Raji (cell line): ENCODE results near the gene PLCD1.

ENCODE experiments used
- POLR2A ChIP-seq: IDR thresholded peaks from 2 replicates; pipeline ENCODE4 v1.6.1; 2011; ENCODE audit warnings: low read depth, low read length, control low read depth; ENCODE audit not compliant: insufficient read depth

PLCD1 gene

DNA sequence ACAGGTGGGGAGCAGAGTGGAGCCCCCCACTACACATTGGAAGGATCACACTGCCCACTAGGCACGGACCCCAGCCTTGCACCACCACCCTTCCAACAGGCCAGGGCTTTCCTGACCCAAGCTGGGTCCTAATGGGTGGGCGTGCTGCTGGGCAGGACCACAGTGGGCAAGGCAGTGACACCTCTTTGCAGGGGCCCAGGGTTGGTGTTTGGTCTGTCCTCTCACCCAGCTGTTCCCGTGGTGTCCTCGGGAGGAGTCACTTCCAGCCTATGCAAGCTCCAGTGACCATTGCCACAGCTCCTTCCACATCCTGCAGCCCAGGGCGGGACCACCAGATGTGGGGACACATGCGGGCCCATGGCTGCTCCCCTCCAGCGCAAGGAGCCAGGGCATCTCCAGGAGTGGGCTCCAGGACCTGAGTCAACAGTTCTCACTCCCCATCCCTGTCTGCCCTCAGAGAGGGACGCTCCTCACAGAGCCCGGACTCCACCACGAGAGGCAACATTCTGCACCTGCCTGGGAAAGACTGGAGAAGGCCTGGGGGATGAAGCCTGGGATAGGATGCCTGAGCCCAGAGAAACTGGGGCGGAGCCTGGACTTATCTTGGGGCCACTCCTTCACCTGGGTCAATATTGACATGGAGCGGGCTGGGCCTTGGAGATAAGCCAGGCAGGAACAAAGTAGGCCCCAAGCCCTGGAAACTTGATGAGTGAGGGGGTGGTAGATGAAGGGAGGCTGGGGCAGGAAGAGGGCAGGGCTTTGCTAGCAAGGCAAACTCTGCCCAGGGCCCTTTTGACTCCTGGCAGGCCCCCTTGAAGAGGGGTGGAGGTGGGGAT, 42.7 kb downstream of the PLCD1 start:
- TF ChIP-seq POLR2A: no peak

DNA sequence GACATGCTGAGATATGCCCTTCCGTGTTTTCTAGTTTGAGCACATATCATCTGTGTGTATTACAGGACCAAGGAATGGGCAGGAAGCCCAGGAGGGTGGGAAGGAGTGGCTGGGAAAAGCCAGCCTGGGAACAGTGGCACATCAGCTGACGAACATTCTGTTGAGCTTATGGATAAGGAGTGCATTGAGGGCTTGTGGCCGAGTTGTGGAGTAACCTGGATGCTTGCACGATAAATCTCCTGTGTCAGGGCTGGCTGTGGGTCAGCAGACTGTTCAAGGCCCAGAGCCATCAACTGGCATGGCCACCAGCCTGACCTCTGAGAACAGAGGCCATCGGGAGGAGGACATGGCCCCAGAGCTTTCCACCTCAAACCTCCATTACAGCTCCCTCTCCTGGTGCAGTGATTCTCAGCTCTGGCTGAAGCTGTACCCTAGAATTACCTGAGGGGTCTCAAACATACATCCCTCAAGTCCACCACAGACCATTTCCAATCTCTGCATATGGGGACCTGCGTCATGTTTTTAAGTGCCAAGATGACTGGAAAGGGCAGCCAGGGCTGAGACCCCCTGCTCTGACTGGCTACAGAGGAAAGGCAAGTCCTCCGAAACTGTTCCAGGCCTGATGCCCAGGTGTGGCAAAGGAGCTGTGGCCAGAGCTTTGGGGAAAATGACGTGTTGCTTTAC, 43.7 kb downstream of the PLCD1 start:
- no peak for TF ChIP-seq POLR2A

DNA sequence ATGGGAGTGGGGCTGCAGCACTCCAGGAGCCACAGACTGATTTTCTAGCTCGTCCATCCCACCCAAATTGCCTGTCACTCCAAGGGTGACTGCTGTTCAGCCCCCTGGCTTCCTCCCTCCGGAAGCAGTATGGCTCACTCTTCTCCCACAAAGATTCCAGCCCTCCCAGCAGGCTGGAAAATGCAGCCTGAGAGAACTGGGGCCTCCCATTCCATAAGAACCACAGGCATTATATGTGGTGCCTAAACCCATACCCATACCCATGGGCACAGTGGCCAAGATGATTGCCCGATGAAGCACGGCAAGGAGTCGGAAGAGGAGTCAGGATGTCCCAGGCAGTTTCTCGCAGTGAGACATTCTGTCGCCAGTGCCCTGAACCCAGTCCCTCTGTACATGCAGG, 44.8 kb downstream of the PLCD1 start:
- TF ChIP-seq POLR2A: no peak

DNA sequence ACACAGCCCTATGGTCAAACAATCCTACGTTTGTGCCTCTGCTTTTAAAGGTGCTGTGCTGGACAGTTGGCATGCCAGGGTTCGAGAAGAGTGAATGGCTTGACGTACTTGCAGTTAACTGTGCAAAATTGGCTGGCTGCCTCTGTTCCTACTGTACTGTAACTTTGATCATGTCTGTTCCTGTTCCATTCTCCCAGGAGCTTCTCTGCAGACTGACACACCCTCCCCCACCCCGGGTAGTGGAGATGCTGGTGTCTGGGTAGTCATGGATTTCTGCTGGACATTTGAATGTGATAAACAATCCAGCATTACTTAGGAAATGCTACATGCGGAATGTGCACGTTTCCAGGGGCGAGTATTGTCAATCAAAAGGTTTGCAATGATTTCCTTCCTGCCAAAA, 45.4 kb downstream of the PLCD1 start:
- TF ChIP-seq POLR2A: no peak

DNA sequence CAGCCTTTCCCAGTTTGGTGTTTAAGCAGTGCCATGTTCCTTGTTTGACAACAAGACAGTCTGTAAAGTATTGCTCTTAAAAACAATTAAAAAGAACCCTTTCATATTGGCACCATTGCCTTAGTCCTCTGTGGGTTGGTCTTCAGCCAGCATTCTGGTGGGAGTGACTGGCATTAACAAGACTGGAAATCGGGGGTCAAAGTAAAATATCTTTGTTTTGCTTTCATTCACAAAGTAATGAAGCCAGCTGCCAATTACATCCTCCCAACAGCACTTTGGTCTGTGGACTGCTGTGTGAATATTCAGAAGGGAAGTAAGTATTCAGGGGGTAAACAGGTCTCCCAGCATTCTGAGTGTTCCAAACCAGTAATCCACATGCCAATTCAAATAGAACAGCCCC, 47.1 kb downstream of the PLCD1 start:
- no peak for TF ChIP-seq POLR2A

DNA sequence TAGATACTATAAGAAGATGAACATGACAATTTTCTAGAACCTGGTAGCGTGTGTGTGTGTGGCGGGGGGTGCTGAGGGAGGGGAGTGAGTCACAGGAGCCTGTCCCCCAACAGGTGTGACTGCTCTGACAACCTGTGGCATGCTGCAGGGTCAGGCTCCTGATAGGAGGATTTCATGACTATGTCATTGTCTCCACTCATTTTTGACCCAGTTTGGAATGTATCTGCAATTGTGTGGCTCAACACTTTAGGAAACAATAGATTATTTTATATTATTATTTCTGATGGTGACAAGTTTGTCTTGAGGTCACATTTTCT, 48.1 kb downstream of the PLCD1 start:
- no peak for TF ChIP-seq POLR2A

DNA sequence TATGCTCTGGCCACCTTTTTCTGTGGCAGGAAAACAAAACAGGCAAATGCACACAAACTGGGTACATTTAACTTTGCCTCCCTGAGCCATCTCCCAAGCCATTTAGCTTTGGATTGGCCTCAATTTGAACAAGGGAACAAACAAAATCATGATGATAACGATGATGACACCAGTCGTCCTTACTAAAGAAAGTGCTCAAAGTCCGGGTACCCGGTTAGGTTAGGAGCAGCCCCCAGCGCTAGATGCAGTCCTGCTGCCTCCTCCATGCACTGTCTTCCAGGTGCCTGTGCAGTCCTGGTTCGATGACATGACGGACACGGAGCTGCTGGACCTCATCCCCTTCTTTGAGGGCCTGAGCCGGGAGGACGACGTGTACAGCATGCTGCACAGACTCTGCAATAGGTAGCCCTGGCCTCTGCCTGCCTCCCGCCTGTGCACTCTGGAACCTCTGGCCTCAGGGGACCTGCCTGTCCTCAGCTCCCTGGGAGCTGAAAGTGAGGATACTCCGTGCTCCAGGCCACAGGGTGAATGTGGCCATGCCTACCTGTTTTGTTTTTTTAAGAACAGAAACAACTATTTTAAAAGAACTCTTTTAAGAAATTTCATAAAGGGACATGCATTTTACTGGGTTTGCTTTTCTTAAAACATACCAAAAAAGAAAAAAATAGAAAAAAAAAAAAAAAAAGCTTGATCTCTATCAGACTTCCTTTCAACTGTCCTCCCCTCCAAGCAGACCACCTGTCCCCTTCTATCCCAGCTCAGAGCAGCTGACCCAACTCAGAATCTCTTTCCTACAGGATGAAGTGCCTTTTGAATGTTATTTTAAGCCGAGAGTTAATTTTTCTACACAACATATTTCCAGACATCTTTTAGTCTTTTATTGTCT, 48.7 kb downstream of the PLCD1 start:
- no peak for TF ChIP-seq POLR2A

DNA sequence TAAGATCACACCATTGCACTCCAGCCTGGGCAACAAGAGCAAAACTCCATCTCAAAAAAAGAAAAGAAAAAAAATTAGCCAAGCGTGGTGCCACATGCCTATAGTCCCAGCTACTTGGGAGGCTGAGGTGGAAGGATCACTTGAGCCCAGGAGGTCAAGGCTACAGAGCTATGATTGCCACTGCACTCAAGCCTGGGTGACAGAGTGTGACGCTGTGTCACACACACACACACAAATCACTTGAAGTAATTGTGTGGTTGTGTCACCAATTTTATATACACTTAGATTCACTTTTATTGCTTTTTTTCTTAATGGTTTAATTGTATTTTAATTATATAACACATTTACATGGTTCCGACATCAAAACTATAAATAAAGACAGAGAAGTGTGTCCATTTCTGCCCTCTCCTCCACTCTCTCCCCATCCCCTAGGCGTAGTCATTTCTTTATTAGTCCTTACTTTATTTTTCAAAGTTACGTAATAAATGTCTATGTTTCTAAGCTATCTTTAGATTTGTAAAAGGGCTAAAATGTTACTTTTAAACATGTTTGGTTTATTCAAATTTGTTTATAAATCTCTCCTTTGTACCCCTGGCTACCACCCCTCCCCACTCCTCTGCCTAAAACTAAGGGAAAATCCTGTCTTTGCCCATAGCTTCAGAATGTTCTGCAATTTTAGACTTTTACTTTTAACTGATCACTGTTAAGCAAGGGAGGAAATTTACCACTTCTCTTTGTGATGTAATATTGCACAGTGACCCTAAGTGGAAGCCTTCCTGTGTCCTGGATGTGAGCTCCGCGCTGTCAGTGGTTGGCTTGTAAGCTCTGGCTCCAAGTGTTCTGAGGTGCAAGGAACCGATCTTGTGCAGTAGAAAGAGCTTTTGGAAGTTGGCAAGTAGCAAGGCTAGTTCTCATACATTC, 49.6 kb downstream of the PLCD1 start:
- no peak for TF ChIP-seq POLR2A

DNA sequence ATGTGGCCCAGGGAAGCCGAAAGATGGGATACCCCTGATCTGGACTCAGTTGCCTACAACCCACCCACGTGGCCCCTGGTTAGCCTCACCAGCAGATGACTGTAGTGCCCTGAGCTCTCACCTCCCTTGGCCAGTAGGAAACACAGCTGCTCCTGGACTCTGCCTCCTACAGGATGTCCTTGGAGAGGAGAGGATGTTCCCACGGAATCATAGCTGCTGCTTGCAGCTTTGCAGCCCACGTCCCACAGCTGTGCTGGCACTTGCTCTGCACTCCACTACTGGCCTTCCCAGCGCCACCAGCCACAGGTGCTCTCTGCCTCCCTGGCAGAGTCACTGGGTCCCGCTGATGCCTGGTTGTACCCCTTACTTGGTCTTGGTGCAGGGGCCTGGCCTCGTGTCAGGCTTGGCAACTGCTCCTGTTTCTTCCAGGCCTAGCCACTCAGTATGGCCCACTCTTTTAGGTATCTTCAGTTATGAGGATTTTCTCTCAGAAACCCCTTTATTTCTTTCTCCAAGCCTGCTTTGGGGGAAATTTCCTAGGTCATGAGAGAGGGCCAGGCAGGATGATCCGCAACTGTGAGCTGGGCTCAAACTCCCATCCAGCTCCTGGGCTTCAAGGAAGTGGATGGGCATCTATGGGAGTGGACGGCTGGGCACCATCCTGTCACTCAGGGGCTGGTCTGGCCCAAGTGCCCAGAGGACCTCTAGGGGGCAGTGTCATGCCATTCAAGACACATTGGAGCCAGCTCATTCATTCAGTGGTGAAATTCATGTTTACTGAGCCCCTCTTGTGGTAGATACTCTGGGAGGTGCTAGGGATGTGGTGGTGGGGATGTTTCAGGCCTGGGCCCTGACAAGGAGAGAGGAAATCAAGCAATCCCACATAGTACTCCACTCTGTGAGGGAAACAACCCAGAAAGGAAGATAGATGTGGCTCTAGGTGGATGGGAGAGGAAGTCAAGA, 55.0 kb downstream of the PLCD1 start:
- no peak for TF ChIP-seq POLR2A

DNA sequence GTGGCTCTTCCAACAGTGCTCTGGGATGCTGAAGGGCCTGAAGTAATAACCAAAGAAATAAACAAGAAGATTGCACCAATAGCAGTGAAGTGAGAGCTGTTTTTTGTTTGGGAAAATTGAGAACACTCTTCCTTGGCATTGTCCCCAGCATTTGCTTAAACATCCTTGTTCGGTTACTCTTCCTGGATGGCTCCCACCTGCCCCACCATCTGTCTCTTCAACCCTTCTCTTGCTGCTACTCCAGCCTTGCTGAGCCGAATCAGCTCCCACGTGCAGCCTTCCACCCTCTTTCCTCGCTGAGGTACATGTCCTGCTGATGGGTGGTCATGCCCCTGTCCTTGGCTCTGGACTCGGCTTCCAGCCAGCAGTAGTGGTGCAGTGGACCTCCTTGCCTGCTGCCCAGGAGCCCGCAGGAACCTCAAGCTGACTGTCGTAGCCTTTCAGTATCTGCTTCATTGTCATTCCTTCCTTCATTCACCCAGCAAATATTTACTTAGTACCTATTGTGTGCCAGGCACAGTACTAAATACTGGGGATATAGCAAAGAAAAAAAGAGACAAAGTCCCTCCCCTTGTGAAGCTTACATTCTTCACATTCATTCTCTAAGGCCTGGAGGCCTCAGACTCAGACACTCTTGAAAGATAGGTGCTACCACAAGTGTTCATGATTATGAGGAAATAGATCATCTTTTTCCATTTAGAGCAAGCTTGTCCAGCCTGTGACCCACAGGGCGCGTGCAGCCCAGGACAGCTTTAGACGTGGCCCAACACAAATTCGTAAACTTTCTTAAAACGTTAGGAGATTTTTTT, 56.0 kb downstream of the PLCD1 start:
- TF ChIP-seq POLR2A: no peak

DNA sequence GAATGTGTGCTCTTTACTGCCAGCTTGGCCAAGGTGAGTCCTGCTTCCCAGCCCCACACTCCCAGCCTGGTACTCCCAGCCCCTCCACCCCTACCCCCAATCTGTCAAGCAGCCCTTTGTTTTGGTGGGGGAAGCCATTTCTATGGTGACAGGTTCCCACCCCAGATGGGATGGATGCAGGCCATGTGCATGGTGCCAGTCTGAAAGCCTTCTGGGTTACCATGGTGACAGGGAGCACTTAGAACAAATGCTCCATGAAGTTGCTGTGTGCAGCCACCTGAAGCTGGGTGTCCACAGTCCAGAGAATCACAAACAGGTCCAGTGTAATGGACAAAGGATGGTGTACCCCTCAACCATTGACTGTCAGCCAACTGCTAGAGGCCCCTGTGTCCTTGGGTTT, 58.0 kb downstream of the PLCD1 start:
- no peak for TF ChIP-seq POLR2A

DNA sequence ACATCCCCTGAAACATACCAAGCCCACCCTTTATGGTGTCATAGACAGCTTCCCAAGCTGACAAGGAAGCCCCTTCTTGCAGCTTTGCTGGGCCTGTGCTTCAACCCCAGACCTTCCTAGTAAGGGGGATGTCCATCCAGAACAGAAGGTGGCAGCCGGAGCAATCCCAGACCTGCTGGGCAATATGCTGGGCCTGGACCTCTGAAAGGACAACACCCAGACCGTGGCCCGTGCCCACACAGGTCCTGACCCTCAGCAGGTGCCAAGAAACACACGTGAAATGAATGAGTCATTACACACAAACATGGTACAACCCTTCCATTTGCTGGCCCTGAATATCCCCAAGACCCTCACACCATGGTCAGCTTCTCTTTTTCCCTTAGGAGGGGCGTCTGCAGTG, 58.6 kb downstream of the PLCD1 start:
- no peak for TF ChIP-seq POLR2A

DNA sequence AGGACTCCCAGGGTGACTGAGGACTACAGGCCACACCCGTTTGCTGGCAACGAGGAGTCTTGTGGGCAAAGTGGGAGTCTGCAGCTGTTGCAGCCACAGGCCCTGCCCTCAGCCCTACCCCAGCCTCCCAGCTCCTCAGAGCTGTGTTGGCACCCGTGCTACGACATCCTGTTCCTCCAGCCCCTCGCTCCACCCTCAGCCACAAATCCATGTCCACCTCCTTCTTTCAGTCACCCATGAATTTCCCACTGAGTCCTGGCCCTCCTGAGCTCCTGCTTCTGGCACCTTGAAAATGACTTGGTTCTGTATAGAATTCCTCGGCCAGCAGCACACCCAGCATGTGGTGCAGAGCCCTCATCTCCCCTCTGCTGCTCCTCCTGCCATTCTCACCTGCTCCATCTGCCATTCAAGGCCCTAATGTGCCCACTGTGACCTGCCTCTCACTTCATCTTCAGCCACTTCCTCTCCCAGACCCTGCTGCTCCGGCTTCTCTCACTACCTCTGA, 59.8 kb downstream of the PLCD1 start:
- no peak for TF ChIP-seq POLR2A
